Esophagus muscularis mucosa (tissue), 3 donors: ENCODE measurements around the gene SLC6A11.

Experiments
- POLR2A ChIP-seq: fragments of 450-650 bp; IDR thresholded peaks from one replicate; pipeline ENCODE4 v1.6.1; 2017; ENCODE audit warnings: antibody characterized with exemption, moderate library complexity, mild to moderate bottlenecking, low read depth
- TF ChIP-seq, protein P1 (sequence below), 3 experiments: fragments of 200-600 bp in 2 of 3; fragments of 450-650 bp in 1 of 3; sonication (generic) in 2 of 3; IDR thresholded peaks; one replicate each; pipeline ENCODE4 v1.5.1; 2017 to 2019; ENCODE audit warnings: antibody characterized with exemption in 3 of 3, mild to moderate bottlenecking in 2 of 3, moderate library complexity in 1 of 3

DNA sequence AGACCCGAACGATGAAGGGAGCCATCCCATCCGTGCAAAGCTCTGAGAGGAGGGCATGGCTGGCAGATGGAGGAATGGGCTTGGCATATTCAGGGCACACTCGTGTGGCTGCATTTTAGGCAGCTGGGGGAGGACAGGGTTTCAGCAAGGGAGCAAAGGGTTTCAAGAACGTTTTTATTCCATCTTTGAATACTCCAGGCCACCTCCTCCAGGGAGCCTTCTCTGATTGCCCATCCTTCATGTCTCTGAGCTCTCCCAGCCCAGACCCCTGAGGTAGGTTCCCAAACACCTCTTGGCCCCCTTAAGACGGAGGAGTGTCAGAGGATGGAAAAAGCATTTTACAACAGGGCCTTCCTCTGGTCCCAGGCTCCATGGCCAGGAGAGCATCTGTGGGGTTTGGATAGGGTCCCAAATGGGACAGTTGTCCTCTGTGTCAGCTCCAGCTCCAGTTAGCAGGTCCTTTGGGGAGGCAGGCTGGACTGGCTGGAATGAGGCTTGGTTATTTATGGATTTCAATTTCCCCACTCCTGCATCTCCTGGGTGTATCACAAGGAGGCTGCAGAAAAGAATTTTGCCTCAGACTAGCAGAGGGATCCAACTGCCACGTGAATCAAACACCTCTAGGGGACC is 158.8 kb downstream of the SLC6A11 start:
- TF ChIP-seq, protein P1, sequence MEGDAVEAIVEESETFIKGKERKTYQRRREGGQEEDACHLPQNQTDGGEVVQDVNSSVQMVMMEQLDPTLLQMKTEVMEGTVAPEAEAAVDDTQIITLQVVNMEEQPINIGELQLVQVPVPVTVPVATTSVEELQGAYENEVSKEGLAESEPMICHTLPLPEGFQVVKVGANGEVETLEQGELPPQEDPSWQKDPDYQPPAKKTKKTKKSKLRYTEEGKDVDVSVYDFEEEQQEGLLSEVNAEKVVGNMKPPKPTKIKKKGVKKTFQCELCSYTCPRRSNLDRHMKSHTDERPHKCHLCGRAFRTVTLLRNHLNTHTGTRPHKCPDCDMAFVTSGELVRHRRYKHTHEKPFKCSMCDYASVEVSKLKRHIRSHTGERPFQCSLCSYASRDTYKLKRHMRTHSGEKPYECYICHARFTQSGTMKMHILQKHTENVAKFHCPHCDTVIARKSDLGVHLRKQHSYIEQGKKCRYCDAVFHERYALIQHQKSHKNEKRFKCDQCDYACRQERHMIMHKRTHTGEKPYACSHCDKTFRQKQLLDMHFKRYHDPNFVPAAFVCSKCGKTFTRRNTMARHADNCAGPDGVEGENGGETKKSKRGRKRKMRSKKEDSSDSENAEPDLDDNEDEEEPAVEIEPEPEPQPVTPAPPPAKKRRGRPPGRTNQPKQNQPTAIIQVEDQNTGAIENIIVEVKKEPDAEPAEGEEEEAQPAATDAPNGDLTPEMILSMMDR (IDR thresholded peaks at IDR 0.05) = no peak
- TF ChIP-seq POLR2A = no peak
